ENCODE results near the gene ROPN1L.

ROPN1L gene

GRCh38 chr5:10457682-10458574 is 16.2 kb downstream of the ROPN1L start:
- DNase-seq (ENCODE audit: low read depth), result no peak

GRCh38 chr5:10459080-10460055 is 17.7 kb downstream of the ROPN1L start:
- no peak for DNase-seq (ENCODE audit: low read depth)

- DNase-seq (ENCODE audit: low read depth), result no peak
Measured at GRCh38 chr5:10460252-10460906, 18.7 kb downstream of the ROPN1L start.

GRCh38 chr5:10461041-10461440 is 19.4 kb downstream of the ROPN1L start:
- no peak for DNase-seq (ENCODE audit: low read depth)

- no peak for DNase-seq (ENCODE audit: low read depth)
Measured at GRCh38 chr5:10461904-10462555, 20.4 kb downstream of the ROPN1L start.

- no peak for DNase-seq (ENCODE audit: low read depth)
Measured at GRCh38 chr5:10463566-10463965, 21.9 kb downstream of the ROPN1L start.

- no peak for DNase-seq (ENCODE audit: low read depth)
Measured at GRCh38 chr5:10464173-10464572, 22.5 kb downstream of the ROPN1L start.

- no peak for DNase-seq (ENCODE audit: low read depth)
Measured at GRCh38 chr5:10465726-10466125, 24.0 kb downstream of the ROPN1L start.

- DNase-seq (ENCODE audit: low read depth), result no peak
Measured at GRCh38 chr5:10466446-10467073, 24.9 kb downstream of the ROPN1L start.

GRCh38 chr5:10467281-10468198 is 25.9 kb downstream of the ROPN1L start:
- no peak for DNase-seq (ENCODE audit: low read depth)

GRCh38 chr5:10468256-10468655 is 26.6 kb downstream of the ROPN1L start:
- no peak for DNase-seq (ENCODE audit: low read depth)

GRCh38 chr5:10469253-10470050 is 27.8 kb downstream of the ROPN1L start:
- DNase-seq (ENCODE audit: low read depth), result no peak

- DNase-seq (ENCODE audit: low read depth), result no peak
Measured at GRCh38 chr5:10470669-10471068, 29.0 kb downstream of the ROPN1L start.

- no peak for DNase-seq (ENCODE audit: low read depth)
Measured at GRCh38 chr5:10471677-10472076, 30.0 kb downstream of the ROPN1L start.

GRCh38 chr5:10474521-10475075 is 32.9 kb downstream of the ROPN1L start:
- no peak for DNase-seq (ENCODE audit: low read depth)

- DNase-seq (ENCODE audit: low read depth), result no peak
Measured at GRCh38 chr5:10475931-10476676, 34.4 kb downstream of the ROPN1L start.

- no peak for DNase-seq (ENCODE audit: low read depth)
Measured at GRCh38 chr5:10476878-10477277, 35.2 kb downstream of the ROPN1L start.

GRCh38 chr5:10477943-10478342 is 36.3 kb downstream of the ROPN1L start:
- no peak for DNase-seq (ENCODE audit: low read depth)
